Prostate gland (tissue), 2 donors: ENCODE results near the gene BCL2L2. TPM values are rescaled to one million over a fixed set of nuclear protein-coding genes. Genes with fewer than 3 reads are reported as not detected.

ENCODE experiments used
- DNase-seq: peaks from one replicate; pipeline ENCODE4 v3.0.0-alpha.2; 2019; ENCODE audit warnings: low spot score
- H3K27ac ChIP-seq, 2 donors: fragments of 200-600 bp; sonication (generic); 2 replicates each; pipeline ENCODE4 v1.5.1; 2017 to 2019
- H3K27me3 ChIP-seq: fragments of 200-600 bp; sonication (generic); replicated peaks from 2 replicates; pipeline ENCODE4 v1.5.1; 2019; ENCODE audit not compliant: insufficient read depth
- H3K36me3 ChIP-seq, 2 donors: fragments of 200-600 bp; sonication (generic); 1 replicate in 1 of 2; 2 replicates in 1 of 2; pipeline versions ENCODE4 v1.5.1 to v1.8.1; 2017 to 2019
- H3K4me1 ChIP-seq: fragments of 200-600 bp; sonication (generic); replicated peaks from 2 replicates; pipeline ENCODE4 v1.5.1; 2019
- H3K4me3 ChIP-seq, 2 donors: fragments of 200-600 bp; sonication (generic); 2 replicates each; pipeline ENCODE4 v1.5.1; 2017 to 2019
- H3K9me3 ChIP-seq: fragments of 200-600 bp; sonication (generic); 2 replicates; pipeline ENCODE4 v1.5.1; 2017
- CTCF ChIP-seq, 4 experiments: fragments of 200-600 bp in 2 of 4; fragments of 450-650 bp in 2 of 4; sonication (generic) in 2 of 4; IDR thresholded peaks; 1 replicate in 3 of 4; 2 replicates in 1 of 4; pipeline ENCODE4 v1.5.1; 2016 to 2019; ENCODE audit warnings: antibody characterized with exemption in 4 of 4, mild to moderate bottlenecking in 2 of 4, moderate library complexity in 2 of 4
- POLR2A ChIP-seq: fragments of 450-650 bp; IDR thresholded peaks from one replicate; pipeline ENCODE4 v1.6.1; 2016; ENCODE audit warnings: antibody characterized with exemption, mild to moderate bottlenecking
- POLR2AphosphoS5 ChIP-seq: sonication (generic); formaldehyde crosslinking; IDR thresholded peaks from one replicate; pipeline ENCODE4 v1.6.1; 2017; ENCODE audit warnings: antibody characterized with exemption
- whole genome bisulfite sequencing: methylation state at CpG from one replicate; pipeline ENCODE4 v1.1.5; 2018; 5-methylcytosine and 5-hydroxymethylcytosine counted together
- intact Hi-C: fragments of 100-400 bp; cut with DNase I; formaldehyde crosslinking; loops from one replicate; pipeline ENCODE4 v1.14.2; 2022
- total RNA-seq, 2 donors: library from RNA; depleted of rRNA; stranded (reverse); fragments of >200 nt; gene quantifications; one replicate each; pipeline ENCODE4 v1.1.0, GENCODE V29; 2016

BCL2L2 gene
- total RNA-seq, 2 donors from 2014 or later: 45.4 to 87.3 TPM

- H3K27me3 ChIP-seq: no peaks in the 10 kb centered on the region
- TF ChIP-seq CTCF (IDR thresholded peaks at IDR 0.05) (no peak), POLR2A (no peak), POLR2AphosphoS5 (no peak)
- DNase-seq: no peak
- peaks cover 0 to 7% of the 10 kb centered on the region in 2 donors for H3K36me3 ChIP-seq
- WGBS: 73% methylated on average over 13 of the region's 13 CpGs
- intact Hi-C loops: loop anchor here (10.0 kb wide), 1 partner anchor 238 kb away; the partner anchor contains the start of gene AP1G2
- no peaks in the 10 kb centered on the region for H3K9me3 ChIP-seq
- no peak overlapping the region for H3K4me3 ChIP-seq
- H3K4me1 ChIP-seq: no peaks in the 10 kb centered on the region
- H3K27ac ChIP-seq: no peak overlapping the region
Measured at GRCh38 chr14:23326491-23327332, 20.1 kb downstream of the BCL2L2 start.

GRCh38 chr14:23327947-23328744 lies 21.5 kb downstream of the BCL2L2 start:
- peak; percentile 82 for DNase-seq
- intact Hi-C loops: loop anchor here (1.0 to 10.0 kb wide), 2 partner anchors 52 to 237 kb away; partner anchors contain the start of gene AP1G2
- no peaks in the 10 kb centered on the region for H3K27me3 ChIP-seq
- peaks cover 0 to 7% of the 10 kb centered on the region in 2 donors for H3K36me3 ChIP-seq
- TF ChIP-seq POLR2AphosphoS5: peak; percentile 73
- no peak for TF ChIP-seq POLR2A
- peak; percentile 87 to 98 (median 92) for TF ChIP-seq CTCF (IDR thresholded peaks at IDR 0.05)
- H3K4me3 ChIP-seq: no peak overlapping the region
- peak overlapping the region; percentile 37 to 78 for H3K27ac ChIP-seq
- no peaks in the 10 kb centered on the region for H3K4me1 ChIP-seq
- WGBS: 42% methylated on average over 4 of the region's 4 CpGs
- H3K9me3 ChIP-seq: no peaks in the 10 kb centered on the region

GRCh38 chr14:23335623-23336022 lies 29.0 kb downstream of the BCL2L2 start:
- no peaks in the 10 kb centered on the region for H3K36me3 ChIP-seq
- no peaks in the 10 kb centered on the region for H3K27me3 ChIP-seq
- no peaks in the 10 kb centered on the region for H3K4me1 ChIP-seq
- TF ChIP-seq CTCF (IDR thresholded peaks at IDR 0.05) (no peak), POLR2AphosphoS5 (no peak), POLR2A (no peak)
- no peak overlapping the region for H3K27ac ChIP-seq
- WGBS: 93% methylated on average over 5 of the region's 5 CpGs
- H3K4me3 ChIP-seq: no peak overlapping the region
- intact Hi-C loops: no loop called here
- H3K9me3 ChIP-seq: no peaks in the 10 kb centered on the region
- no peak for DNase-seq

GRCh38 chr14:23339506-23340268 lies 33.1 kb downstream of the BCL2L2 start:
- 86% methylated on average over 1 of the region's 1 CpG for WGBS
- H3K4me1 ChIP-seq: no peaks in the 10 kb centered on the region
- intact Hi-C loops: no loop called here
- no peaks in the 10 kb centered on the region for H3K36me3 ChIP-seq
- H3K27ac ChIP-seq: no peak overlapping the region
- no peaks in the 10 kb centered on the region for H3K27me3 ChIP-seq
- DNase-seq: no peak
- TF ChIP-seq POLR2A: no peak
- TF ChIP-seq CTCF (IDR thresholded peaks at IDR 0.05): no peak
- no peak for TF ChIP-seq POLR2AphosphoS5
- no peak overlapping the region for H3K4me3 ChIP-seq
- H3K9me3 ChIP-seq: no peaks in the 10 kb centered on the region
